Measurements from ENCODE around the gene NAA80. TPM values are rescaled to one million over a fixed set of nuclear protein-coding genes. Genes with fewer than 3 reads are reported as not detected.

Gene NAA80
- polyA plus RNA-seq, 1 of the 3 experiments (the other 2 are of a cell fraction) = 10.5 TPM

- no peak for TF ChIP-seq PBX3 (IDR thresholded peaks at IDR 0.05)
- TF ChIP-seq ZBTB33 (IDR thresholded peaks at IDR 0.05; ENCODE audit: borderline replicate concordance, low read depth) = no peak
- no peak for TF ChIP-seq JUND (IDR thresholded peaks at IDR 0.05)
- no peak for TF ChIP-seq TEAD4 (IDR thresholded peaks at IDR 0.05; ENCODE audit: borderline replicate concordance, insufficient read depth)
- no peak for TF ChIP-seq MEF2A (IDR thresholded peaks at IDR 0.05; ENCODE audit: borderline replicate concordance, low read depth)
- no peak for TF ChIP-seq NFIC (IDR thresholded peaks at IDR 0.05; ENCODE audit: borderline replicate concordance)
- no peak for TF ChIP-seq USF1 (IDR thresholded peaks at IDR 0.05; ENCODE audit: borderline replicate concordance, low read depth)
- no peak for TF ChIP-seq TAF1 (IDR thresholded peaks at IDR 0.05; ENCODE audit: borderline replicate concordance, low read depth, low read length)
- peak; percentile 77 for TF ChIP-seq RAD21 (IDR thresholded peaks at IDR 0.05; ENCODE audit: low read length)
- TF ChIP-seq FOSL2 (IDR thresholded peaks at IDR 0.05; ENCODE audit: borderline replicate concordance, low read depth) = no peak
- TF ChIP-seq SIN3A (IDR thresholded peaks at IDR 0.05; ENCODE audit: borderline replicate concordance, low read depth, low read length) = no peak
- no peak; the same call in 1 of the 2 replicates for TF ChIP-seq RFX5 (IDR thresholded peaks at IDR 0.05; ENCODE audit: low read length)
- TF ChIP-seq RXRA (IDR thresholded peaks at IDR 0.05; ENCODE audit: borderline replicate concordance, low read depth) = no peak
- no peak for TF ChIP-seq NRF1 (IDR thresholded peaks at IDR 0.05; ENCODE audit: low read depth, low read length)
These were observed 25.3 kb upstream of the NAA80 start (continued) for GRCh38 chr3:50324351-50325112.

GRCh38 chr3:50323614-50324199 is 24.5 kb upstream of the NAA80 start:
- Histone ChIP-seq H4K20me1 (ENCODE audit: insufficient read depth) (no peaks in the 10 kb centered on the region), H3K4me3 (ENCODE audit: low read depth in 2 of 2, low read length in 1 of 2) (no peak overlapping the region), H3K9me2 (no peaks in the 10 kb centered on the region), H3K4me2 (no peak overlapping the region), H3K9me3 (no peaks in the 10 kb centered on the region), H3K36me3 (replicated peaks in 1 of 2; ENCODE audit: control insufficient read depth in 1 of 2, insufficient read depth in 2 of 2, low read length in 1 of 2) (peaks cover 8 to 33% of the 10 kb centered on the region in 2 experiments), H3K9ac (no peak overlapping the region), H3K4me1 (ENCODE audit: control insufficient read depth in 1 of 2, insufficient read depth in 2 of 2, low read depth in 1 of 2, low read length in 1 of 2) (peaks cover 0 to 44% of the 10 kb centered on the region in 2 experiments; a peak in 2 of 4 replicates), H3K79me2 (ENCODE audit: insufficient read depth) (peaks cover 45% of the 10 kb centered on the region), H3F3A (replicated peaks; ENCODE audit: insufficient read depth) (peaks cover 14% of the 10 kb centered on the region), H2AFZ (ENCODE audit: low read depth) (no peak overlapping the region), H3K27me3 (ENCODE audit: insufficient read depth) (no peaks in the 10 kb centered on the region), H3K27ac (ENCODE audit: low read depth in 2 of 2, low read length in 1 of 2) (no peak overlapping the region)
- TF ChIP-seq EZH2phosphoT487 (IDR thresholded peaks at IDR 0.05; ENCODE audit: borderline replicate concordance, low read depth) (no peak), POLR2AphosphoS5 (IDR thresholded peaks at IDR 0.05; ENCODE audit: low read depth, low read length) (0 out of 2 replicates have a peak, but pooled peaks have one; percentile 21)
- ChIA-PET CTCF (interaction anchor here (0.7 to 6.0 kb wide), 27 partner anchors 9 to 290 kb away, joined by 3 to 60 read pairs (median 4); partner anchors contain the start of genes HYAL1, HYAL3, NAA80 and RASSF1), POLR2A (interaction anchor here (1.6 to 1.7 kb wide), 2 partner anchors 13 to 32 kb away, joined by 4 to 6 read pairs; partner anchors contain the start of gene IFRD2)
- WGBS (ENCODE audit: low lambda C conversion rate) = 87% methylated on average over 2 of the region's 5 CpGs
- no peak for DNase-seq

All from SK-N-SH (cell line).